KOPT-K1 (cell line): Measurements from ENCODE around the gene WFDC5.
"Not testable (repeated sequence)": the region's sequence is repeated elsewhere in the genome, so short reads cannot be mapped to it uniquely, and the experiment has no call there.

Experiments used
- H3K27ac ChIP-seq: fragments of 200-600 bp; sonication (generic); 2 replicates; pipeline ENCODE4 v1.5.1; 2016; ENCODE audit warnings: antibody characterized with exemption, mild to moderate bottlenecking, low read depth, low read length; ENCODE audit not compliant: poor library complexity, severe bottlenecking
- H3K36me3 ChIP-seq: fragments of 200-600 bp; sonication (generic); 2 replicates; pipeline ENCODE4 v1.5.1; 2017; ENCODE audit warnings: antibody characterized with exemption, mild to moderate bottlenecking, low read length, moderate library complexity; ENCODE audit not compliant: insufficient read depth
- H3K9me3 ChIP-seq: fragments of 200-600 bp; sonication (generic); 2 replicates; pipeline ENCODE4 v1.5.1; 2017; ENCODE audit warnings: antibody characterized with exemption, low read length, mild to moderate bottlenecking; ENCODE audit not compliant: insufficient read depth, poor library complexity, severe bottlenecking

Gene WFDC5, protein sequence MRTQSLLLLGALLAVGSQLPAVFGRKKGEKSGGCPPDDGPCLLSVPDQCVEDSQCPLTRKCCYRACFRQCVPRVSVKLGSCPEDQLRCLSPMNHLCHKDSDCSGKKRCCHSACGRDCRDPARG

DNA sequence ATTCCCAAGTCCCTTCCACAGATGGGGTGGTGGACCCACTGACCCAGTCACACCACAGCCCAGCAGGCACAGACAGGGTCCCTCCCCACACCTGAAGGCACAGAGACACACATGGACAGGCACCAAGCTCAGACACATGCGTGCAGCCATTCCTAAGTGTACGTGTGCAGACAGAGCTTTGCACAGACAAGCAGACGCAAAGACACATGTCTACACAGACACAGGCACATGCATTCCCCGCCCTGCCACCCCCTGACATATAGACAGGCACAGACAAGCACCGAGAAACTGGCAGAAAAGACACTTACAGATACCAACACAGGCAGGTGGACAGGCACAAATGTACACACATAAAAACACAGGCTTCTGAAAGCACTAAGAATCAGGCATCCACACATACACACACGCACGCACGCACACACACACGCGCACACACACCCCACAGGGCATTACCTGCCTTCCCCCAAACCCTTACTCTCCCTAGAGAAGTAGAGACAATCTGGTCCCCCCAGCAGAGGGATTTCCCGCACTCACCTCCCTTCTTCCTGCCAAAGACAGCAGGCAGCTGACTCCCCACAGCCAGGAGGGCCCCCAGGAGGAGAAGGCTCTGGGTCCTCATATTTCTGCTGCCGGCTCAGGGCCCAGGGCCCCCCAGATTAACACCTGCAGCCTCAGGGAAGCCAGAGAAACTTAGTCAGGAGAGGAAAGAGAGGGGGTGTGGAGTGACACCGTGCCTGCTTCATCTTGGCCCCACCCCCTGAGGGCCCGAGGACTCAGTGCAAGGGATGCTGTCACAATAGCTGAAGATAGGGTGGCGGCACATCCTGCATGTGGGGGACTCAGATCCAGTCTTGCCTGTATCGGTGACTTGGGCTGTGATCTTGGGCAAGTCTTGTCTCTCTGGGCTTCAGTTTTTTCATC, at the start of gene WFDC5:
WFDC5 (minus strand) TSS at position 710 of the 921 bp plus-strand sequence; CDS start at position 619, 91 bp downstream.
- no peaks in the 10 kb centered on the region for H3K36me3 ChIP-seq
- H3K9me3 ChIP-seq: no peaks in the 10 kb centered on the region
- H3K27ac ChIP-seq: no peak within 1 kb of the TSS

DNA sequence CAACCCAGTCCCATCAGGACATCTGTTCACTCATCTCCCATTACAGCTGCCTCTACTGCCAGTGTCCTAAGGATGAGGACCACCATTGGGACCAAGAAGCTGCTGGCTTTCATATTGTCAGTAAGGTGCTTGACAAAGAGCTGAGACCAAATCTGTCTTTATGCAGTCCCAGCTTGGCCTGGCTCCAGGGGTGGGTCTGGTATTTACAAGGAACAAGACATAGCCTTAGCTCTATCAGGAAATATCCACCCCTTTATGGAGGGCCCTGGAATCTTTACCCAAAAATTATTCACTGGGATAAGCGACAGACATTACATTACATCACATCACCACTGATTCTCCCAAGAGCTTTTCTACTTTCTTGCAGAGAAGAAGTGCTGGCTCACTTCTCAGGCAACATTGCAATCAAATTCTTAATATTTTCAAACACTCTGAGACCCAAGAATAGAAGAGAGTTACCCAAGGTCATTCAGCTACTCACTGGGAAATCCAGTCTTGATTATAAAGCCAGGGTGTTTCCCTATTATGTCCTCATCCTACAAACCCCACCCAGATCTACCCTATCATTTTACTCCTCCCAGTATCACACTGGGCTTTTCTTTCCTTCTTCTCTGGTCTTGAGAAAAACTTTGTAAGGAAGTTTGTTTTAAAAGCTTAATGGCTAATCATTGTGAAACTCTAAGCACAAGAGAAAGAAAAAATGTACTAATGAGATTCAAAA, 48.3 kb upstream of the WFDC5 start:
- Histone ChIP-seq H3K27ac (no peak overlapping the region), H3K9me3 (peaks cover 7% of the 10 kb centered on the region), H3K36me3 (no peaks in the 10 kb centered on the region)

DNA sequence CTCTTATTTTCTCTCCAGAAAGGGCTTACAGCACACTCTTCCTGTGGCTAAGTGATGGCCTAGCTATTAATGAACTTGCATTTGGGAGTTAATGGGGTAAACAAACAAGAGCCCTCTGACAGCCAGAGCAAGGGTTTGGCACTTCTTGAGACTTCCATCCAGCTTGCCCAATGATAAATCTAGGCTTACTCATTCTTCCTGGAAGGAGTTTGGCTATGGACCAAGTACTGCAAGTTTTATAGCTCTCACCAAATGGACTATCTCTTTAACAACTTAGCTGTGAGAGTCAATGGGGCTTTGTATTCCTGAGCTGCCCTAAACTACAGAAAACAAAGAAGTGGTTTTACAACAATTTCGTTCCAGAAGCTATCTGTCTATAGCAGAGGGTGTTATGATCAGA, 43.0 kb upstream of the WFDC5 start:
- H3K36me3 ChIP-seq: no peaks in the 10 kb centered on the region
- H3K9me3 ChIP-seq: peaks cover 14% of the 10 kb centered on the region
- no peak overlapping the region for H3K27ac ChIP-seq

DNA sequence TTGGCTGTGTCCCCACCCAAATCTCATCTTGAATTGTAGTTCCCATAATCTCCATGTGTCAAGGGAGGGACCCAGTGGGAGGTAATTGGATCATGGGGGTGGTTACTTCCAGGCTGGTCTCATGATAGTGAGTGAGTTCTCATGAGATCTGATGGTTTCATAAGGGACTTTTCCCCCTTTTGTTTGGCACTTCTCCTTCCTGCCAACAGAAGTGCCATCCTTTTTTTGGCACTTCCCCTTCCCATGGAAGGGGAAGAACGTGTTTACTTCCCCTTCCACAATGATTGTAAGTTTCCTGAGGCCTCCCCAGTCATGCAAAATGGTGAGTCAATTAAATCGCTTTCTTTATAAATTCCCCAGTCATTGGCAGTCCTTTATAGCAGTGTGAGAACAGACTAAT, 41.7 kb upstream of the WFDC5 start:
- H3K9me3 ChIP-seq: peaks cover 14% of the 10 kb centered on the region
- H3K36me3 ChIP-seq: no peaks in the 10 kb centered on the region
- no peak overlapping the region for H3K27ac ChIP-seq

DNA sequence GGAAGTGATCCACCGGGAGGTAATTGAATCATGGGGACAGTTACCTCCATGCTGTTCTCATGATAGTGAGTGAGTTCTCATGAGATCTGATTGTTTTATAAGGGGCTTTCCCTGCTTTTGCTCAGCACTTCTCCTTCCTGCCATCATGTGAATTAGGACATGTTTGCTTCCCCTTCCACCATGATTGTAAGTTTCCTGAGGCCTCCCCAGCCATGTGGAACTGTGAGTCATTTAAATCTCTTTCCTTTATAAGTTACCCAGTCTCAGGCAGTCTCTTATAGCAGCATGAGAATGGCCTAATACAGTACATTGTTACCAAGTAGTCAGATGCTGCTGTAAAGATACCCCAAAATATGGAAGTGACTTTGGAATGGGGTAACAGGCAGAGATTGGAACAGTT, 39.8 kb upstream of the WFDC5 start:
- H3K9me3 ChIP-seq: peaks cover 14% of the 10 kb centered on the region
- H3K36me3 ChIP-seq, H3K27ac ChIP-seq: not testable (repeated sequence)

DNA sequence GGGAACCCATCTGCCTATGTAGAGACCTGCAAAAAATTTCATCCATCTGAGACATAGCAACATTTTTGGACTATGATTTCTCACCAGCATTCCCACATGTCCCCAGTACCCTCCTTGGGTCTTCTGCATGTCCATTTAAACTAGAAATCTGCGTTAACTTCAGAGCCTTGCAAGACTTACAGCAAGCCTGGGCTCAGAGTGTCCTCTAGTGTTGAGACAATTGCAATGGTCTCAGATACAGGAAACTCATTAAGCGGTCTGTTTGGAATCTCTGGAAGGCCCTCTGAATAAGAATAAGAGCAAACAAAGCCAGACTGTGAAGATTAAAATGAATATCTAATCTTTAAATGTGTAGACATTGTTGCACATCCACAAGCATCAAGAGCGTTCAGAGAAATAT, 39.2 kb upstream of the WFDC5 start:
- peaks cover 11% of the 10 kb centered on the region for H3K9me3 ChIP-seq

DNA sequence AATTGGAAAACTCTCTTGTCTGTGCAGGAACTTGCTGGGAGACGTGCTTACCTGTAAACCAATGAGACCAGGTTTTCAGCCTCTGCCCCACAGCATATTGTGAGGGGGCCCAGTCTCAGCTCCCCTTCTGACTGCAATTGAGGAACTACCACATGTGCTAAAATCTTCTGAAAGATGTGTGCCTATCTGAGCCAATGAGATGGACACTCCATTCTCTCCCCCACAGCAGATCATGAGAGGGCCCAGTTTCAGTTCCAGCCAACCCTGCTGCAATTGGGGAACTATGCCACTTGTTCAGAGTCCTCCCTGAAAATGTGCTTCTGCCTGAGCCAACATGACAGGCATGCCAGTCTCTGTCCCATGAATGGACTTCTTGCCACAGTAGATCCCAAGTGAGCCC, 38.8 kb upstream of the WFDC5 start:
- H3K36me3 ChIP-seq: no peaks in the 10 kb centered on the region
- H3K27ac ChIP-seq: no peak overlapping the region
- peaks cover 7% of the 10 kb centered on the region for H3K9me3 ChIP-seq

More for the DNA sequence above, 39.2 kb upstream of the WFDC5 start:
- Histone ChIP-seq H3K27ac (no peak overlapping the region), H3K36me3 (no peaks in the 10 kb centered on the region)

DNA sequence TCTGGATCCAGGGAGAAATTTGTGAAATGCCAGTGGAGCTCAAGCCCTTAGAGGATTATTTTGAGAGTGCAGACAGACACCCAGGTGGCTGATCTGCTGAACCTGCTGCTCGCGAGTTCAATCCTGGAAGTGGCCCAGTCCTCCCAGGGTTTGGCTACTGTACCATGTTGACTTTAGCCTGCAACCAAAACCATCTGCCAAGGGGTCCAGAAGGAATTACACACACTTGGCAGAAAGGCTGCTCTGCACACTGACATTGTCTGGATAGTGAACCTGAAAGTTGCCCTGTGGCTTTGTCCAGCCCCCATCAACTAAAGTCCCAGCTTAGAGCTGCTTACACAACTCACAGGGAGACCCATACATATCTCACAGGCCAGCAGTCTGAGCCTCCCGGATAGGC, 38.2 kb upstream of the WFDC5 start:
- Histone ChIP-seq H3K27ac (no peak overlapping the region), H3K9me3 (peaks cover 7% of the 10 kb centered on the region), H3K36me3 (no peaks in the 10 kb centered on the region)

DNA sequence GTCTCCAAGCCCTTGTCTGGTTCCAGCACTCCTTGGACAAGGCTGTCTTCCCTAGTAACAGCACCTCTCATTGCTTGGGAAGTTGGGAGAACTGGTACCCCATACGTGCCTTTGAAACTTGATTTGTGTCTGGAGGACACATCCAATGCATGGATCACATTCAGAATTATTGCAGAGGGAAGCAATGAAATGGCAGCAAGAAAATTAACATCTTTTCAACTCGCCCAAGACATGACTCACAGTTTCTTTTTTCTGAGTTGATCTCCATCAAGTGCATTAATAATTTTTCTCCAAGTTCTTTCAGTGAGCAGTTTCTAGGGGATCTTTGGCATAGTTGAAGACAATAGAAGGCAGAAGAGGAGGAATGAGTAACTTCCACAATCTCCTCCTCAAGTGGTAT, 37.4 kb upstream of the WFDC5 start:
- H3K36me3 ChIP-seq: no peaks in the 10 kb centered on the region
- H3K27ac ChIP-seq: no peak overlapping the region
- peaks cover 4% of the 10 kb centered on the region for H3K9me3 ChIP-seq

DNA sequence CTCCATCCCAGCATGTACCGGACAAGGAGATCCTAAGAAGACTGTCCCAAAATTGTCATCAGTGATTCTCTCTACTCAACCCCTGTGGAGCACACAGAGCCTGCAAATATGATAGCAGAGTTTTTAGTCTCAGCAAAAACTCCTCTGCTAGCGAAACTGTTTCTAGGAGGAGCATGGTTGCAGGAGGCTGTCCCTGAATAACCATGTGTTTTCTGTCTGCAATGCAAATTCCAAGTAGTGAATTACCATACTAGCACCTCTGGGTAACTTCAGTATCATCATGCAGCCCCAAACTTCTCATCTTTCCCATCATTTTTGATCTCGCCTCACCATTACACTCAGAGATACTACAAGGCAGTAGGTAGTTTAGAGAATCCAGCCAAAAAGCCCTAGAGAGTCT, 34.1 kb upstream of the WFDC5 start:
- Histone ChIP-seq H3K36me3 (no peaks in the 10 kb centered on the region), H3K27ac (no peak overlapping the region)

DNA sequence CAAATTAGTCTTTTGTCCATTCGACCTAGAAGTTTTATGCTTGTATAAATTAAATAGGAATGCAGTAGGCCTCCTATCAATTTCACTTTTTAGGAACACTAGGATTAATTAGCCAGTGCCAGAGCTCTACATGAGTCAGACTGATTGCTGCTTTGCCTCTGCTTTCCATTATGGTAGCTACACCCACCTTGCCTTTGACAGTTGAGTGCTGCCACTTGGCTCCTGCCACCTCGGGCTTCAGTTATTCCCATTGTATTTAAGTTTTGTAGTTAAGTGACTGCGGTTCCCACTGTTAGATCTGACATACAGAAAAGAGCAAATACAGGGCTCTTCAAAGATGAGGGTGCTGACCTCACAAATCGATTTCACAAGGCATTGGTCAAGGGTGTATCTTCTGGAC, 25.9 kb upstream of the WFDC5 start:
- Histone ChIP-seq H3K27ac (no peak overlapping the region), H3K9me3 (peaks cover 4% of the 10 kb centered on the region), H3K36me3 (no peaks in the 10 kb centered on the region)

More for the DNA sequence above, 34.1 kb upstream of the WFDC5 start:
- H3K9me3 ChIP-seq: no peaks in the 10 kb centered on the region

DNA sequence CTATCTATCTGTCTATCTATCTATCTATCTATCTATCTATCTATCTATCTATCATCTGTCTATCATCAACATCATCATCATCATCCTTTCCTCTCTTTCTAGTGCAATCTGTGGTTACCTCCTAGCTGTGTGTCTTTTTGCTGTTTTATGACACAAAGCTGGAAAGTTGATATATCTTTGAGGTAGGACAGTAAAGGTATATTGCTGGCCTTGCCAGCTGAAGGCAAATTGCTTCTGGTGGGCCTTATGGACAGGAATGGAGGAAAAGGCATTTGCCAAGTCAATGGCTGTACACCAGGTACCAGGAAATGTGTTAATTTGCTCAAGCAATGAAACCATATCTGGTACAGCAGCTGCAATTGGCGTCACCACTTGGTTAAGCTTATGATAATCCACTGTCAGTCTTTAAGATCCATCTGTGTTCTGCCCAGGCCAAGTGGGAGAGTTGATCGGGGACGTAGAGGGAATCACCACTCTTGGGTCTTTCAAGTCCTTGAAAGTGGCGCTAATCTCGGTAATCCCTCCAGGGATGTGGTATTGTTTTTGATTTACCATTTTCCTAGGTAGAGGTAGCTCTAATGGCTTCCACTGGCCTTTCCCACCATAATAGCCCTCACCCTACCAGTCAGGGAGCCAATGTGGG, 24.9 kb upstream of the WFDC5 start:
- H3K9me3 ChIP-seq, H3K36me3 ChIP-seq, H3K27ac ChIP-seq: not testable (repeated sequence)

DNA sequence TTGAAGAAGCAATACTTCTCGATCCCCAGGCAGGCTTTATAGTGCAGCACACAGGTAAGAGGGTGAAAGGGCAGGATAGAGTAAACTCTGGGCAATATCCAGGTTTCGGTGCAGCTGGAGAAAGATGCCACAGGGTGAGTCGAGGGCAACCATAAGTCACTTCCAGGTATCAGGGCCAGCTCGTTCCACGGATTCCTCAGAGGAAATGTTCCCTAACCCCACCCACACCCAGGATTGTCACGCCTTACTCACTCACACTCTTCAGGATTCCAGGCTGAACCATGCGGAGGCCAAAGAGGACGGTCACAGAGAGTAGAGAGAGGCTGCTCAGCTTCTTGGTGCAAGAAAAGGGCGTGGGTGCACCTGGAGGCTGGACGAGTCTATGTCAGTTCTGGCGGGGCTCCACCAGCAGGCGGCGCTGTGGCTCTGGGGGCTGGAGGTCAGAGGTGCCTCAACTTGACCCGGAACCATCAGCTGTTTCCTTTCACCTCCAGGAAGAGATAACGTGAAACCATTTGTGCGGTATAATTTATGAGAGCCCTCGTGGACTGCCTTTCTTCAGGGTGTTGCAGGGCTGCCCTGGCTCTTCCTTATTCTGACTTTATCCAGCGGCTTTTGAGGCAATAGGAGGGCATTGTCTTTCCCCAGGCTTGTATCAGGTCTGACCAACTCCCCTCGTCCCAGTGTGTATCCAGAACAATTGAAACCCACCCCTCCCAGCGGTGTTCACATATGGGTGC, 23.8 kb upstream of the WFDC5 start:
- Histone ChIP-seq H3K27ac (no peak overlapping the region), H3K36me3 (no peaks in the 10 kb centered on the region), H3K9me3 (peaks cover 4% of the 10 kb centered on the region)

DNA sequence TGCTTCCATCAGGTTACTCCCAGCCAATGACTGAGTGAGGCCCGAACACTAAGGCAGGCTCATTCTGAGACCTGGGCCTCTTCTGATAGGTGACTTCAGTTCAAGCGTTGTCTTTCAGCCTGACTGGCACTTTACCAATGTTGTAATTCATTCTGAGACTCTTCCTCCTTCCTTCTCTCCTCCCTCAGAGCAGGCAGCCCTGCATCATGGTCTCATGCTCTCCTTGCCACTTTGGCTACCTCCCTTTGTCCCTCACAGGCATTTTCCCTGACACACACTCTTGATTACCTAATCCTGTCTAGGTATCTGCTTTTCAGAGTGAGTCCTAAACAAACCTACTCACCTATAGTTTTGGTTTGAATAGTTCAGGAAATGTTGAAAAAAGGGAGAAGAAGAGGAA, 21.9 kb upstream of the WFDC5 start:
- Histone ChIP-seq H3K27ac (no peak overlapping the region), H3K9me3 (no peaks in the 10 kb centered on the region)

More for the DNA sequence above, 21.9 kb upstream of the WFDC5 start:
- H3K36me3 ChIP-seq: no peaks in the 10 kb centered on the region
